Panc1 (cell line): ENCODE measurements around the gene MAFG.

Experiments used
- TCF7L2 ChIP-seq: IDR thresholded peaks from 2 replicates; pipeline ENCODE4 v1.6.1; 2011; ENCODE audit warnings: mild to moderate bottlenecking, low read depth, low read length, inconsistent platforms
- TF ChIP-seq, protein P1 (sequence below): fragments of 450-650 bp; IDR thresholded peaks from 2 replicates; pipeline ENCODE4 v1.5.1; 2017; ENCODE audit warnings: mild to moderate bottlenecking

DNA sequence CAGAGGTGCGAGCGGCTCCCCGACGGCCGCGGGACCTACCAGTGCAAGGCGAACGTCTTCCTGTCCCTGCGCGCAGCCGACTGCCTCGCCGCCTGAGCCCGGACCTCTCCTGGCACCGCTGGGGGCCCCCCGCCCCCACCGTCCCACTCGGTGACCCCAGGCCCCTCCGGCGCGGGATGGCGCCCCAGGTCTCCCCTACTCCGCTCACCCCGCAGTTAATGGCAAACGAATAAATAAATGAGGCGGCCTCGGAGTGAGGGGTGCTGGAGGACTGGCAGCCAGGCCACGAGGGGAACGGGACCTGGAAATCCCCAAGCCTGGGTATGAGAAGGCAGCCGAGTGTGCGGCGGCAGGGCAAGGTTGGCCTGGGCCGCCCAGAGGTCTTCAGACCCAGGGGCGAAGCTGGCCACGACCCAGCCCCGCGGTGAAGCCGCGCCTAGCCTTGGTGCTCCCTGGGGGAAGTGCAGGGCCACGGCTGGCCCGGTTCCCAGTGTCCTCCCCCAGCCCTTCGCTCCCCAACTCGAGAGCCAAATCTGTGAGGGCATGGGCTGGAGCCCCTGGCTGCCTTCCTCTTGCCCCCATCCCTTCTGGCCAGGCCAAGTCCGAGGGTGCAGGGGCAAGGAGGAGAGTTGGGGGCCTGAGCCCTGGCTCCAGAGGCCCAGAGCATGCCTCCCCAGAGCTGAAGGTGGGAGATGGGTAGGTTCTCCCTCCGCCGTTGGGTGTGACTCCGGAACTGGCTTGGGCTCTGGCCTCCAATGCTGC is 24.7 kb downstream of the MAFG start:
- TF ChIP-seq, protein P1, sequence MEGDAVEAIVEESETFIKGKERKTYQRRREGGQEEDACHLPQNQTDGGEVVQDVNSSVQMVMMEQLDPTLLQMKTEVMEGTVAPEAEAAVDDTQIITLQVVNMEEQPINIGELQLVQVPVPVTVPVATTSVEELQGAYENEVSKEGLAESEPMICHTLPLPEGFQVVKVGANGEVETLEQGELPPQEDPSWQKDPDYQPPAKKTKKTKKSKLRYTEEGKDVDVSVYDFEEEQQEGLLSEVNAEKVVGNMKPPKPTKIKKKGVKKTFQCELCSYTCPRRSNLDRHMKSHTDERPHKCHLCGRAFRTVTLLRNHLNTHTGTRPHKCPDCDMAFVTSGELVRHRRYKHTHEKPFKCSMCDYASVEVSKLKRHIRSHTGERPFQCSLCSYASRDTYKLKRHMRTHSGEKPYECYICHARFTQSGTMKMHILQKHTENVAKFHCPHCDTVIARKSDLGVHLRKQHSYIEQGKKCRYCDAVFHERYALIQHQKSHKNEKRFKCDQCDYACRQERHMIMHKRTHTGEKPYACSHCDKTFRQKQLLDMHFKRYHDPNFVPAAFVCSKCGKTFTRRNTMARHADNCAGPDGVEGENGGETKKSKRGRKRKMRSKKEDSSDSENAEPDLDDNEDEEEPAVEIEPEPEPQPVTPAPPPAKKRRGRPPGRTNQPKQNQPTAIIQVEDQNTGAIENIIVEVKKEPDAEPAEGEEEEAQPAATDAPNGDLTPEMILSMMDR = no peak
- TF ChIP-seq TCF7L2 = no peak
